B cell (primary cell): Measurements from ENCODE around the gene PTPRT. TPM values are rescaled to one million over a fixed set of nuclear protein-coding genes. Genes with fewer than 3 reads are reported as not detected.

Source experiments
- ATAC-seq: fragments of 200-7000 bp; cut with Tn5 transposase; one replicate; pipeline ENCODE4 v1.10.0; 2021; ENCODE audit warnings: low read depth, mild to moderate bottlenecking, moderate number of reproducible peaks, moderate library complexity
- CTCF ChIA-PET: fragments of 350-600 bp; sonication (Branson Sonifier 250); formaldehyde crosslinking; loops from one replicate; lab custom pipeline; 2021; ENCODE audit warnings: antibody characterized with exemption, inconsistent platforms; lab: Charles Lee
- POLR2A ChIA-PET: fragments of 350-600 bp; sonication (Branson Sonifier 250); formaldehyde crosslinking; loops from one replicate; lab custom pipeline; 2021; ENCODE audit warnings: antibody characterized with exemption; lab: Charles Lee
- DNase-seq: peaks from one replicate; pipeline ENCODE4 v3.0.0; 2013
- H2AFZ ChIP-seq: 2 replicates; pipeline ENCODE4 v1.6.1; 2012; ENCODE audit warnings: mild to moderate bottlenecking, low read depth, low read length; ENCODE audit not compliant: insufficient read depth, poor library complexity, severe bottlenecking
- H3K27ac ChIP-seq, 2 donors: 1 replicate in 1 of 2; 2 replicates in 1 of 2; pipeline ENCODE4 v1.5.1; 2012 to 2013; ENCODE audit warnings: low read length in 2 of 2, mild to moderate bottlenecking in 2 of 2, moderate library complexity in 1 of 2
- H3K27me3 ChIP-seq, 4 experiments: fragments of 200-600 bp in 1 of 4; sonication (generic) in 1 of 4; replicated peaks in 1 of 4; 1 replicate in 2 of 4; 2 replicates in 2 of 4; pipeline versions ENCODE4 v1.6.1 to v1.7.0; 2013 to 2016; ENCODE audit warnings: low read length in 3 of 4, mild to moderate bottlenecking in 2 of 4, mixed read lengths in 1 of 4, moderate library complexity in 1 of 4; ENCODE audit not compliant: insufficient read depth in 4 of 4, control insufficient read depth in 3 of 4; ENCODE audit errors: control extremely low read depth in 1 of 4
- H3K36me3 ChIP-seq, 2 experiments: replicated peaks in 1 of 2; 1 replicate in 1 of 2; 2 replicates in 1 of 2; pipeline versions ENCODE4 v1.6.1 to v1.7.1; 2013; ENCODE audit warnings: low read length in 1 of 2; ENCODE audit not compliant: insufficient read depth in 2 of 2, control insufficient read depth in 1 of 2; ENCODE audit errors: control extremely low read depth in 1 of 2, extremely low read depth in 1 of 2
- H3K4me1 ChIP-seq, 2 donors: fragments of 200-600 bp in 1 of 2; sonication (generic) in 1 of 2; 1 replicate in 1 of 2; 2 replicates in 1 of 2; pipeline versions ENCODE4 v1.5.1 to v1.6.1; 2013 to 2017; ENCODE audit warnings: low read length in 2 of 2; ENCODE audit not compliant: control insufficient read depth in 2 of 2, insufficient read depth in 2 of 2
- H3K4me2 ChIP-seq: replicated peaks from 2 replicates; pipeline ENCODE3; 2012; ENCODE audit warnings: mild to moderate bottlenecking, low read depth, low read length; ENCODE audit not compliant: poor library complexity, severe bottlenecking
- H3K4me3 ChIP-seq, 5 experiments: fragments of 200-600 bp in 1 of 5; sonication (generic) in 1 of 5; 1 replicate in 3 of 5; 2 replicates in 2 of 5; pipeline versions ENCODE4 v1.5.1 to v1.7.0; 2011 to 2016; ENCODE audit warnings: low read length in 4 of 5, mild to moderate bottlenecking in 4 of 5, low read depth in 2 of 5, control low read depth in 1 of 5, moderate library complexity in 1 of 5; ENCODE audit not compliant: insufficient read depth in 1 of 5; ENCODE audit errors: control extremely low read depth in 1 of 5, extremely low read depth in 1 of 5
- H3K79me2 ChIP-seq: fragments of 200-600 bp; sonication (generic); one replicate; pipeline ENCODE4 v1.6.0; 2016; ENCODE audit warnings: low read length; ENCODE audit not compliant: control insufficient read depth, insufficient read depth
- H3K9ac ChIP-seq: fragments of 200-600 bp; sonication (generic); 2 replicates; pipeline ENCODE4 v1.6.1; 2017; ENCODE audit warnings: mild to moderate bottlenecking, low read length, moderate library complexity
- H3K9me3 ChIP-seq, 3 donors: one replicate each; pipeline versions ENCODE4 v1.6.1 to v1.7.1; 2013; ENCODE audit warnings: low read length in 2 of 3; ENCODE audit not compliant: control insufficient read depth in 2 of 3, insufficient read depth in 1 of 3; ENCODE audit errors: control extremely low read depth in 1 of 3
- H4K20me1 ChIP-seq: 2 replicates; pipeline ENCODE4 v1.6.0; 2012; ENCODE audit warnings: mild to moderate bottlenecking, low read length; ENCODE audit not compliant: insufficient read depth, control insufficient read depth, poor library complexity, severe bottlenecking
- H3K27ac Mint-ChIP-seq: one replicate; pipeline ENCODE4 v1.8.0; 2021; ENCODE audit warnings: mixed read lengths
- H3K27me3 Mint-ChIP-seq: one replicate; pipeline ENCODE4 v1.8.0; 2021; ENCODE audit warnings: mixed read lengths
- H3K4me1 Mint-ChIP-seq: one replicate; pipeline ENCODE4 v1.8.0; 2021; ENCODE audit warnings: mixed read lengths
- H3K4me3 Mint-ChIP-seq: one replicate; pipeline ENCODE4 v1.8.0; 2021; ENCODE audit warnings: mixed read lengths
- H3K9me3 Mint-ChIP-seq: one replicate; pipeline ENCODE4 v1.8.0; 2022; ENCODE audit warnings: mixed read lengths; ENCODE audit not compliant: insufficient read depth
- EZH2 ChIP-seq: IDR thresholded peaks from 2 replicates; pipeline ENCODE4 v1.6.1; 2012; ENCODE audit warnings: borderline replicate concordance, low read depth, mild to moderate bottlenecking, moderate library complexity, low read length; ENCODE audit not compliant: insufficient read depth, poor library complexity, severe bottlenecking
- WGBS: methylation state at CpG from one replicate; pipeline ENCODE4 v1.1.5; 2013; ENCODE audit warnings: missing lambda C conversion rate; ENCODE audit not compliant: insufficient coverage; 5-methylcytosine and 5-hydroxymethylcytosine counted together
- intact Hi-C: fragments of 100-400 bp; cut with micrococcal nuclease; formaldehyde crosslinking; loops from one replicate; pipeline ENCODE4 v1.10.0; 2022
- polyA plus RNA-seq: library from polyadenylated mRNA; depleted of rRNA; stranded (reverse); fragments of >200 nt; gene quantifications from 2 replicates; pipeline ENCODE4 v1.2.3, GENCODE V29; 2012
- total RNA-seq, 2 donors: library from RNA; stranded (reverse); fragments of 120-200 nt in 1 of 2; gene quantifications; 1 replicate in 1 of 2; 2 replicates in 1 of 2; pipeline versions ENCODE4 v1.2.3 to v1.2.4, GENCODE V29; 2013 to 2022
- TF ChIP-seq, protein P1 (sequence below): fragments of 200-600 bp; IDR thresholded peaks from one replicate; pipeline ENCODE4 v1.8.0; 2022; ENCODE audit warnings: antibody characterized with exemption, mild to moderate bottlenecking

The PTPRT gene
- total and polyA plus RNA-seq, 2 donors (not counting 1 experiment from before 2014, with no cell fraction given) = not detected

DNA sequence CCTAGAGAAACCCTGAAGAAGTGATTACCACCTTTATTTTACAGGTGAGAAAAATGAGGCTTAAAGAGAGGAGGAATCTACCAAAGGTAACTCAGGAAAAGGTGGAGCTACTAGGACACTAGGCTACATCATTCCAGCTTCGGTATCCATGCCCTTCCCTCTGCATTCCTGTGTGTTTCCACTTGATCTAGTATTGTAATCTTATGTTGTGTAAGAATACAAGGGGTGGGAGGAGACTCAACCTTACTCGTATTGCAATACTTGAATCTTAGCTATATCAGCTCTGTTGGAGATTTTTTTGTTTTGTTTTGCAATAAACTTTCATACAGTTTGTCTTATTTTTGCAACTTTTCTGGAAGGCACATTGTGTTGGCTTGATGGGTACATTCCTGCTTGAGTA is 742.4 kb downstream of the PTPRT start:
- no peak overlapping the region for H3K27ac Mint-ChIP-seq
- Histone ChIP-seq H3K4me1 (no peaks in the 10 kb centered on the region), H3K27ac (no peak overlapping the region), H3K4me2 (no peak overlapping the region), H3K79me2 (no peaks in the 10 kb centered on the region), H3K4me3 (no peak overlapping the region), H3K9ac (no peak overlapping the region), H2AFZ (no peak overlapping the region), H3K9me3 (no peaks in the 10 kb centered on the region), H3K27me3 (no peaks in the 10 kb centered on the region), H4K20me1 (no peaks in the 10 kb centered on the region), H3K36me3 (no peaks in the 10 kb centered on the region)
- WGBS = no CpG with 5 or more reads among the region's 2 CpGs
- CTCF ChIA-PET = no interaction called here
- no peak overlapping the region for H3K4me3 Mint-ChIP-seq
- ATAC-seq (no peak), DNase-seq (no peak)
- intact Hi-C loops = no loop called here
- no peaks in the 10 kb centered on the region for H3K4me1 Mint-ChIP-seq
- TF ChIP-seq EZH2 = no peak
- TF ChIP-seq, protein P1, sequence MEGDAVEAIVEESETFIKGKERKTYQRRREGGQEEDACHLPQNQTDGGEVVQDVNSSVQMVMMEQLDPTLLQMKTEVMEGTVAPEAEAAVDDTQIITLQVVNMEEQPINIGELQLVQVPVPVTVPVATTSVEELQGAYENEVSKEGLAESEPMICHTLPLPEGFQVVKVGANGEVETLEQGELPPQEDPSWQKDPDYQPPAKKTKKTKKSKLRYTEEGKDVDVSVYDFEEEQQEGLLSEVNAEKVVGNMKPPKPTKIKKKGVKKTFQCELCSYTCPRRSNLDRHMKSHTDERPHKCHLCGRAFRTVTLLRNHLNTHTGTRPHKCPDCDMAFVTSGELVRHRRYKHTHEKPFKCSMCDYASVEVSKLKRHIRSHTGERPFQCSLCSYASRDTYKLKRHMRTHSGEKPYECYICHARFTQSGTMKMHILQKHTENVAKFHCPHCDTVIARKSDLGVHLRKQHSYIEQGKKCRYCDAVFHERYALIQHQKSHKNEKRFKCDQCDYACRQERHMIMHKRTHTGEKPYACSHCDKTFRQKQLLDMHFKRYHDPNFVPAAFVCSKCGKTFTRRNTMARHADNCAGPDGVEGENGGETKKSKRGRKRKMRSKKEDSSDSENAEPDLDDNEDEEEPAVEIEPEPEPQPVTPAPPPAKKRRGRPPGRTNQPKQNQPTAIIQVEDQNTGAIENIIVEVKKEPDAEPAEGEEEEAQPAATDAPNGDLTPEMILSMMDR = no peak
- H3K9me3 Mint-ChIP-seq = no peaks in the 10 kb centered on the region
- POLR2A ChIA-PET = no interaction called here
- H3K27me3 Mint-ChIP-seq = no peaks in the 10 kb centered on the region

DNA sequence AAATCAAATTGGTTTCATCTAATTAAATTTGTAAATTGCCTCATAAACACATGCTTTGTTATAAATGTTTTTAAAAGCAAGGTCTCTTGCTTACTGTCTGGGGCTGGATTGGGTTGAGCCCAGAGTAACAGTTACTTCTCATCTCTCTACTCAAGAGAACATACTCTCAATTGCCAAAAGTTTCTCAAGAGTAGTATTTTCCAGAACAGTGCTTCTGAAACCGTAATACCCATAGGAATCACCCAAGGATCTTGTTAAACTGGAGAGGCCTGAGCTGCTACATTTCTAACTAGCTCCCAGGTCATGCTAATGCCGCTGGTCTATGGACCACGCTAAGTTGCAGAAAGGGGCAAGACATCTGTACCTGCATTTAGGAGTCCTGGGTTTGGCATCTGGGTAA is 744.9 kb downstream of the PTPRT start:
- no peak overlapping the region for H3K27ac ChIP-seq
- Mint-ChIP-seq H3K27me3 (no peaks in the 10 kb centered on the region), H3K27ac (no peak overlapping the region), H3K9me3 (no peaks in the 10 kb centered on the region), H3K4me1 (no peaks in the 10 kb centered on the region), H3K4me3 (no peak overlapping the region)
- TF ChIP-seq, protein P1 = no peak
- TF ChIP-seq EZH2 = no peak
- no peaks in the 10 kb centered on the region for H3K4me1 ChIP-seq
- H4K20me1 ChIP-seq = no peaks in the 10 kb centered on the region
- peaks cover 0 to 9% (median 0%) of the 10 kb centered on the region in 3 donors for H3K9me3 ChIP-seq
- CTCF ChIA-PET = no interaction called here
- ATAC-seq (no peak), DNase-seq (no peak)
- H3K9ac ChIP-seq = no peak overlapping the region
- H3K79me2 ChIP-seq = no peaks in the 10 kb centered on the region
- H2AFZ ChIP-seq = no peak overlapping the region
- no peak overlapping the region for H3K4me3 ChIP-seq
- H3K4me2 ChIP-seq = no peak overlapping the region
- no peaks in the 10 kb centered on the region for H3K27me3 ChIP-seq
- POLR2A ChIA-PET = interaction anchor here (0.5 kb wide), 1 partner anchor 767 kb away, joined by 8 read pairs; no protein-coding TSS in a partner anchor
- no peaks in the 10 kb centered on the region for H3K36me3 ChIP-seq
- intact Hi-C loops = no loop called here
- WGBS = 56% methylated on average over 1 of the region's 3 CpGs
